ENCODE measurements around the gene GRK6. TPM values are rescaled to one million over a fixed set of nuclear protein-coding genes. Genes with fewer than 3 reads are reported as not detected.
A peak's percentile ranks its signal among the peaks of the same experiment; 100 is the strongest.

Gene GRK6
- total RNA-seq, 1 donor from 2014 or later, result 43.0 TPM

DNA sequence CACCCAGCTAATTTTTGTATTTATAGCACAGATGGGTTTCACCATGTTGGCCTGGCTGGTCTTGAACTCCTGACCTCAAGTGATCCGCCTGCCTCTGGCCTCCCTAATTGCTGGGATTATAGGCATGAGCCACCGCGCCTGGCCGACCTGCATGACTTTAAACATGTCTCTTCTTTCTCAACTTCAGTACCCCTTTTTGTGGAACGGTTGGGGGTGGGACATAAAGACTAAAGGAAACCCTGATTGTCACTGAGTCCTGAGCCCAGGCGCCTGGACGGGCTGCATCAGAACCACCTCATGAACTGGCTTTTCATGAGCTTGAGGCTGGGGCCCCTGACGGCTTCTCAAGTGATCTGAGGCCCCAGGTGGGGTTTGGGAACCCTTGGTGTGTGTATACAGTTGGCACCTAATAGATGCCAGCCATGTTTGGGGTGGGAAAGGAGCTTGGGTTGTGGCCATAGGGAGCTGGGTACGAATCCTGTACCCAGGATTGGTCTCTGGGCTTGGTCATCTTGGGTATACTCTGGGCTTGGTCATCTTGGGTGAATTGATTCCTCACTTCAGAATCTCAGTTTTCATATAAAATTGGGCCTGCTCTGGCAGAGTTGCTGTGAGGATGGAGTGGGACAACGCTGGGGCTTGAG, 2.2 kb downstream of the GRK6 start:
- no peak for DNase-seq (ENCODE audit: low spot score, unreplicated experiment)

DNA sequence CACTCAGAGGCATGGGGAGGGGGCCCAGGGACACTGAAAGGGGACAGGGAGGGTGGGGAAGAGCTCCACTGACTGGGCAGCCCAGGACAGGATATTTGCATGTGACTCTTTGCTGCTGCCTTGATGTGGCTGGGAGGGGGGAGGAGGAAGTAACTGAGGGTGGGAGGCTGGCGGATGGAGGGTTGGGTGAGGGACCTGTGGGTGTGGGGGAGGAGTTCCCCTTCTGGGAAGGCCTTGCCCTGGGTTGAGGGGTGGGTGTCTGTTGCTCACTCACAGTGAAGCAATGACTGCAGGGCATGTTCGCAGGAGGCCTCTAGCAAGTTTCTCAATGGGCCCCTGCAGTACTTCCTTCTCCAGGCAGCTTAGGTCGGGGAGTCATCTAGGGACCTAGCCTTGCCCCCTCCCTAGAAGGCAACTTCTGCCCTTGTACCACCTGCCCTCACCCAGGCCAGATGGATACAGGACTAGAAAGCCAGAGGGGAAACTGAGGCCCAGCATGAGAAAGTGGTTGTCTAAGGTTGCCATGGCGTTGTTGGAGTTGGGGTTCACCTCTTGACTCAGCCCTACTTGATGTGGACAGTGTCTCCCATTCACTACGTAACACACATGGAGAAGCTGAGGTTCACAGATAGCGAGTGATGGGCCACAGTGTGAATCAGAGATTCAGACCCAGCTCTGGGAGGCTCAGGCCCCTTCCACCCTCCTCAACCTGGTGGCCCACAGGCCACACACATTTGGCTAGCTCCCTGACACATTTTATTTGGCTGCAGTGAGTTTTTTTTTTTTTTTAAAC, 3.0 kb downstream of the GRK6 start:
- TF ChIP-seq, protein P1, sequence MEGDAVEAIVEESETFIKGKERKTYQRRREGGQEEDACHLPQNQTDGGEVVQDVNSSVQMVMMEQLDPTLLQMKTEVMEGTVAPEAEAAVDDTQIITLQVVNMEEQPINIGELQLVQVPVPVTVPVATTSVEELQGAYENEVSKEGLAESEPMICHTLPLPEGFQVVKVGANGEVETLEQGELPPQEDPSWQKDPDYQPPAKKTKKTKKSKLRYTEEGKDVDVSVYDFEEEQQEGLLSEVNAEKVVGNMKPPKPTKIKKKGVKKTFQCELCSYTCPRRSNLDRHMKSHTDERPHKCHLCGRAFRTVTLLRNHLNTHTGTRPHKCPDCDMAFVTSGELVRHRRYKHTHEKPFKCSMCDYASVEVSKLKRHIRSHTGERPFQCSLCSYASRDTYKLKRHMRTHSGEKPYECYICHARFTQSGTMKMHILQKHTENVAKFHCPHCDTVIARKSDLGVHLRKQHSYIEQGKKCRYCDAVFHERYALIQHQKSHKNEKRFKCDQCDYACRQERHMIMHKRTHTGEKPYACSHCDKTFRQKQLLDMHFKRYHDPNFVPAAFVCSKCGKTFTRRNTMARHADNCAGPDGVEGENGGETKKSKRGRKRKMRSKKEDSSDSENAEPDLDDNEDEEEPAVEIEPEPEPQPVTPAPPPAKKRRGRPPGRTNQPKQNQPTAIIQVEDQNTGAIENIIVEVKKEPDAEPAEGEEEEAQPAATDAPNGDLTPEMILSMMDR (IDR thresholded peaks at IDR 0.05; ENCODE audit: unreplicated experiment), result no peak
- H3K4me1 Mint-ChIP-seq (ENCODE audit: low read depth), result peaks cover 6% of the 10 kb centered on the region
- H3K9me3 Mint-ChIP-seq (ENCODE audit: low read depth), result no peaks in the 10 kb centered on the region
- H3K27me3 Mint-ChIP-seq, result peaks cover 1% of the 10 kb centered on the region
- no peak overlapping the region for H3K4me3 Mint-ChIP-seq (ENCODE audit: low read depth)
- H3K36me3 Mint-ChIP-seq (ENCODE audit: insufficient read depth), result peaks cover 1% of the 10 kb centered on the region
- DNase-seq (ENCODE audit: low spot score, unreplicated experiment), result no peak
- peak overlapping the region; percentile 56 for H3K27ac Mint-ChIP-seq

More for the DNA sequence above, 2.2 kb downstream of the GRK6 start:
- no peaks in the 10 kb centered on the region for H3K9me3 Mint-ChIP-seq (ENCODE audit: low read depth)
- peaks cover 5% of the 10 kb centered on the region for H3K27me3 Mint-ChIP-seq
- H3K4me3 Mint-ChIP-seq (ENCODE audit: low read depth), result no peak overlapping the region
- peaks cover 1% of the 10 kb centered on the region for H3K36me3 Mint-ChIP-seq (ENCODE audit: insufficient read depth)
- TF ChIP-seq, protein P1 (IDR thresholded peaks at IDR 0.05; ENCODE audit: unreplicated experiment), result no peak
- H3K4me1 Mint-ChIP-seq (ENCODE audit: low read depth), result peaks cover 6% of the 10 kb centered on the region
- H3K27ac Mint-ChIP-seq, result no peak overlapping the region

DNA sequence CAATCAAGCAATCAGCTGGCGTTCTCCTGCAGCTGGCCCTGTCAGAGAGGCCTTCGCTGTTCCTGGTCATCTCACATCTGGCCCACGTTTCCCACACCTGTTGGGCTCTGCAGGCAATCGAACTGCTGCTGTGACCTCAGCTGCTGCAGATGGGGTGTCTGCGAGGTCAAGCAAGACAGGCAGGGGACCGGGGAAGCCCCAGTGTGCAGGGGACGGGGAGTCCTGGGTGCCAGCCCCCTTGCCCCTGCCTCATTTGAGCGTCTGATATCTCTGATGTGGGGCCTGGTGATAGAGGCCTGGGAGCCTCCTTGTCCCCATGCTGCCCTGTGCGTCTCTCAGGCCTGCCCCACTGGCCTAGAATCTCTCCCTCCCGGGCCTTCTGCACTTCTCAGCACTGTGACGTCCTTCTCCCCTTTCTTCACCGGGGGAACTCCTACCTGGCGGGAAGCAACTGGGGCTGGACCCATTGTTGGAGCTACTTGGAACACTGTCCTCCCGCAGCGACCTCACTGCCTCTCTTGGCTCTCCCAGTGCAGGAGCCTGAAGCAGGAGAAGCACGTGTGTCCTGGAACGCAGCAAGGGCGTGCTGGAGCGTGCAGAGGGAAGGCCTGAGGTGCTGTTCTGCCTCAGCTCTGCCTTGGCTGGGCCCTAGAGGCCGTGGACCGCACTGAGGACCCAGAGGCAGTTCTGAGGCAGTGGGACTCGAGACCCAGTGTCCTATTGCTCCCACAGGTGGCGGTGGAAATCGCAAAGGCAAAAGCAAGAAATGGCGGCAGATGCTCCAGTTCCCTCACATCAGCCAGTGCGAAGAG, 3.9 kb downstream of the GRK6 start:
- Mint-ChIP-seq H3K36me3 (ENCODE audit: insufficient read depth) (peaks cover 2% of the 10 kb centered on the region), H3K4me1 (ENCODE audit: low read depth) (peaks cover 6% of the 10 kb centered on the region), H3K4me3 (ENCODE audit: low read depth) (no peak overlapping the region), H3K9me3 (ENCODE audit: low read depth) (no peaks in the 10 kb centered on the region), H3K27me3 (no peaks in the 10 kb centered on the region), H3K27ac (no peak overlapping the region)
- TF ChIP-seq, protein P1 (IDR thresholded peaks at IDR 0.05; ENCODE audit: unreplicated experiment), result no peak
- no peak for DNase-seq (ENCODE audit: low spot score, unreplicated experiment)

DNA sequence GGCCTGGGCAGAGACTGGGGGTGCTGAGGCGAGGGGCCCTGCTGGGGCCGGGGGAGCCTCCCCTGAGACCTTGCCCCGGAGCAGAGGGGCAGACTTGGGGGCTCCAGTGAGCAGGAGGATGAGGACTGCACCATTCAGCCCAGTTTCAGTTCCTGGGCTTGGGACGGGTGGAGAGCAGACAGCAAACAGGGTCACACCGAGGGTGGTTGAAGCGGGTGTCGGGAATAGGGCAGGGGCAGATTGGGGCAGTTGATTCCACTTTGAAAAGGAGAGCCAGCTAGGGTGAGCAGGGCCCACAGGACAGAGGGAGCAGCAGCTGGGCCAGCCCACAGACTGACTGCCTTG, 4.5 kb downstream of the GRK6 start:
- TF ChIP-seq, protein P1 (IDR thresholded peaks at IDR 0.05; ENCODE audit: unreplicated experiment), result no peak
- Mint-ChIP-seq H3K27ac (no peak overlapping the region), H3K27me3 (no peaks in the 10 kb centered on the region), H3K36me3 (ENCODE audit: insufficient read depth) (peaks cover 2% of the 10 kb centered on the region), H3K4me1 (ENCODE audit: low read depth) (peaks cover 6% of the 10 kb centered on the region), H3K9me3 (ENCODE audit: low read depth) (no peaks in the 10 kb centered on the region), H3K4me3 (ENCODE audit: low read depth) (no peak overlapping the region)
- no peak for DNase-seq (ENCODE audit: low spot score, unreplicated experiment)
